ENCODE data around the gene PRR23E.

PRR23E gene

GRCh38 chr3:127164615-127165014 lies 28.3 kb upstream of the PRR23E start:
- no peak for DNase-seq (ENCODE audit: low read depth, low spot score)

- DNase-seq (ENCODE audit: low read depth, low spot score): no peak
These were observed 27.9 kb upstream of the PRR23E start for GRCh38 chr3:127165036-127165435.

- DNase-seq (ENCODE audit: low read depth, low spot score): no peak
These were observed 27.0 kb upstream of the PRR23E start for GRCh38 chr3:127165694-127166485.

DNA sequence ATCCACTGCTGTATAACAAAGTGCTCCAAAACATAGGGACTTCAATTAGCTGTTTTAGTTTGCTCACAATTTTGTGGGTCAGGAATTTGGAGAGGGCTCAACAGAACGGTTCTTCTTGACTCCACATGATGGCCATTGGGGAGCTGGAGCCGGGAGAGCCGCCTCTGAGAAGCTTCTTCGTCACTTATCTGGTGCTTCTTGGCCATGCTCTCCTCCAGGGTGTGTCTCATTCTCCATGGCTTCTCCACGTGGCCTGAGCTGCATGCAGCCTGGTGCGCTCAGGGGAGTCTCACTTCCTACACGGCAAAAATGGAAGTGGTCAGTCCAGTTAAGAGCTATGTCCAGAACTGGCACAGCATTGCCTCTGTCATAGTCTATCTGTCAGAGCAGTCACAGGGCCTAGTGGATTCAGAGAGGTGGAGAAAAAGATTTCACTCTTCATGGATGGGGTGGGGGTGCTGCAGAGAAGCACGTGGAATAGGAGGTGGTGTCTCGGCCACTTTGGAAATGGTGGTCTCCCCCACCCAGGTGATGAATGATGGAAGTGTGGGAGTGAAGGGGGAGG lies 26.3 kb upstream of the PRR23E start:
- DNase-seq (ENCODE audit: low read depth, low spot score): no peak

GRCh38 chr3:127167315-127168043 lies 25.5 kb upstream of the PRR23E start:
- no peak for DNase-seq (ENCODE audit: low read depth, low spot score)

- no peak for DNase-seq (ENCODE audit: low read depth, low spot score)
These were observed 24.7 kb upstream of the PRR23E start for GRCh38 chr3:127168271-127168670.

- no peak for DNase-seq (ENCODE audit: low read depth, low spot score)
These were observed 22.1 kb upstream of the PRR23E start for GRCh38 chr3:127170814-127171213.

DNA sequence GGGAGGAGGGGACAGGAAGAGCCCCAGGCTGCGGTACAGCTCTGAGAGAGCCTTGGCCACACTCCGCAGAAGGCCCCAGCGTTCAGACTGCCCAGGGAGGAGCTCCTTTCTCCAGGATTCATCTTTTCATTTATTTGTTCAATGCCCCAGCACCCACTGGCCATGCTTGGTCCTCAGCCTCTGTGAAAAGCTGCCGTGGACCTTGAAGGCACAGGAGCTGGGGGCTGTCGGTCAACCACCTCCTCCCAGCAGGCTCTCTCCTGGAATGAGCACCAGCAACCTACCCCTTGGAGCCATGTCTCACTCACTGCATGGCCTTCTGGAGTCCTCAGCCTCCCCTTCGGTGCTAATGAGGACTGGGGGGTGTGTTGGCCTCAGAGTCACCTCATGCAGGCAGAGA lies 21.6 kb upstream of the PRR23E start:
- no peak for DNase-seq (ENCODE audit: low read depth, low spot score)

GRCh38 chr3:127171721-127172120 lies 21.2 kb upstream of the PRR23E start:
- no peak for DNase-seq (ENCODE audit: low read depth, low spot score)

GRCh38 chr3:127172211-127172610 lies 20.7 kb upstream of the PRR23E start:
- no peak for DNase-seq (ENCODE audit: low read depth, low spot score)

- no peak for DNase-seq (ENCODE audit: low read depth, low spot score)
These were observed 20.0 kb upstream of the PRR23E start for GRCh38 chr3:127172781-127173515.

DNA sequence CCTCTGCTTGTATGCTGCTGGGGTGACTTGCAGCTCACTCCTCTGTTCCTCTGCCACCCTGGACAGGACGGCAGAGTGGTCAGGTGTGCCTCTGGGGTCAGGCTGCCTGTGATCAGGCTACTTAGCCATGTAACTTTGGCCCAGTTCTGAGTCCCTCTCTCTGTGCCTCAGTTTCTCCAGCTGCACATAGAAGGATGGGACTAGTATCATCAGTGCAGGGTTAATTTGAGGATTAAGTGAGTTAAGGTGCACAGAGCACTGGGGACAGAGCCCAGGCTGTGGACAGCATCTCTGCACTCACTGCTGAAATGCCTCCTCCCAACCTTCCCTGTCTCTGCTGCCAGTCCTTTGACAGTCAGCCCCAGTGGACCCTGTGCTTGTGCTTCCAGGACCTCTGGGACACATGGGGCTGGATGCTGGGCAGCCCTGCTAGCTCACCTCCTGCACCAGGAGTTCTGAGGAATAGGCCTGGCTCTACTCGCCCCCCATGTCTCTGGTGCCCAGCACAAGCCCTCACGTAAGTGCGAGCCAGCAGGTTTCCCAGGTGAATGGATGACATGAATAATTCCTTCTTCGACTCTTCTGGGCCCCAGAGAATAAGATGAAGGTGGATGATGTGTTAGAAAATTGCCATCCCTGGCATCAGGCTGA lies 19.3 kb upstream of the PRR23E start:
- DNase-seq (ENCODE audit: low read depth, low spot score): no peak

DNA sequence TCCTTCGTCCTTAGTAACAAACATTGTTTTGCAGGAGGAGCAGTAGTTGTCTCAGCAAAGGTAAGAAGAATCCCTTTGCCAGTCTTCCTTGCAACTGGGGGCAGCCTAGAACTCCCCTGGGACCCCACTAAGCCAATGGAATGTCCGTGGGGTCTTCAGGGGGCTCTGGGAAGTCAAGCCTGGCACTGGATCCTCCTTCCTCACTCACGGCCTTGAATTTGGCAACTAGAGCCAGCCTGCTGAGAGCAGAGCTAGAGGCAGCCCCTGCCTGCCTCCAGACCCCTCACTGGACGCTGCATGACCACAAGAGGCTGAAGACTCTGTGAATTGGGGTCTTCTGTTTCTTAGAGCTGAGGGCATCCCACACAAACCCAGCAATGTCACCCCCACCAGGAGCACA lies 18.6 kb upstream of the PRR23E start:
- DNase-seq (ENCODE audit: low read depth, low spot score): no peak

GRCh38 chr3:127174715-127175140 lies 18.2 kb upstream of the PRR23E start:
- no peak for DNase-seq (ENCODE audit: low read depth, low spot score)

- DNase-seq (ENCODE audit: low read depth, low spot score): no peak
These were observed 17.7 kb upstream of the PRR23E start for GRCh38 chr3:127175272-127175671.

GRCh38 chr3:127177226-127177625 lies 15.7 kb upstream of the PRR23E start:
- no peak for DNase-seq (ENCODE audit: low read depth, low spot score)

GRCh38 chr3:127180859-127181258 lies 12.1 kb upstream of the PRR23E start:
- DNase-seq (ENCODE audit: low read depth, low spot score): no peak

DNA sequence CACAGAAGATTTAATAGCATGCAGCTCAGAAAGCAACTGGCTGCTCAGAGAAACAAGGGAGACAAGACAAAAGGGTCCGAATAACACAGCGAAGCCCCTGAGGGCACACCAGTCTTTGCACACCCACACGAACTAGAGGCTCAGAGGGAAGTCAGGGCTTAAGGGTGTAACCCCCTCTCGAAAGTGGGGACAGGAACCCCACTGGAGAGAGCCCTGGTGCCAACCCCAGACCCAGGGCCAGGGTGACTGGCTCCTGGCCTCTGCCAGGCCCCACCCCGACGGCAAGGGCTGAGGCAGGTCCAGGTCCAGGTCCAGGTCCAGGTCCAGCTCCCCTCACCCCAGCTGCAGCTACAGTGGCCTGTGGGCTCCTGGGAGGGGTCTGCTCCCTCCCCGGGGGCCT lies 10.5 kb upstream of the PRR23E start:
- no peak for DNase-seq (ENCODE audit: low read depth, low spot score)

DNA sequence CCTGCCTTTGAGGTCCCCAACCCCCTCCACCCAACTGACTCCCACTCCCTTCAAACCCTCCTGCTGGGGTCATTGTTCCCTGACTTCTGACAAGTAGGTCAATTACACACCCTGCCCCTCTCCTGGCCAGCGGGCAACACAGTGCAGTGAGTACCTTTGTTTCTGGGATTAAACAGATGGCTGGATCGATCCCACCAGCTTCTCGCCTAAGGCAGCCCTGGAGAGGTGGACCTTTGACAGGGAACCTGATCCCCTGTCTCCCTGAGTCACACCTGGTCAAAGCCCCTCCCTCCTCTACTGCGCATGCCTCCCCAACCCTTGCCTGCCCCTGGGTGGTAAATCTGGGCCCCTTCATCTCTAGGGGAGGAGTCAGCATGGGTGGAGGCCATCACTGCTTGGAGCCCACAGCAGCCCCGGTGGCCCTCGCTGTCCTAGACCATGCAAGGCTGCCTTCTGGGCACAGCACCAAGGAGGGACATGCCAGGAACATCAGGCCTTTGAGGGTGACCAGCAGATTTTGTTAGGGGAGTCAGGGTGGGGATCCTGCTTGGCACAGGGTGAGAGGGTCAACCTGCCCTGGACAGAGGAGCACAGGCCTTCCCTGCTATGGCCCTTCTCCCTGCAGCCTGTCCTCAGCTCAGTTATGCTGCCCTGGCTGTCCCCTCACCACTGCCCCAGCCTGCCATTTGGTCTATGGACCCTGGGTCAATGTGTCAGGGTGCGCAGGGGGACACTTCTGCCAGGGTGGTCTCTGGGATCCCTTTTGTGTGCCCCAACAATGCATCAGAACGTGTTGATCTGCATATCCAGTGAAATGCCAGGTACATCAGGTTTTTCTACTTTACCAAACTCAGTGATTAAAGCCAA lies 9.8 kb upstream of the PRR23E start:
- no peak for DNase-seq (ENCODE audit: low read depth, low spot score)
